Cerebellar cortex (tissue), 1 donor: Measurements from ENCODE around the gene ADAM15.

Experiments
- DNase-seq: peaks from one replicate; pipeline ENCODE4 v3.0.0-alpha.2; 2015; ENCODE audit warnings: low spot score

The ADAM15 gene

GRCh38 chr1:155051777-155052398, 772 bp downstream of the ADAM15 start:
- DNase-seq, result peak; percentile 47

- no peak for DNase-seq
Measured at GRCh38 chr1:155052439-155053395, 1.6 kb downstream of the ADAM15 start.

GRCh38 chr1:155053531-155054105, 2.5 kb downstream of the ADAM15 start:
- DNase-seq, result no peak

GRCh38 chr1:155057104-155057503, 6.0 kb downstream of the ADAM15 start:
- no peak for DNase-seq

- no peak for DNase-seq
Measured at GRCh38 chr1:155057788-155058211, 6.7 kb downstream of the ADAM15 start.

GRCh38 chr1:155060736-155061135, 9.6 kb downstream of the ADAM15 start:
- DNase-seq, result no peak

GRCh38 chr1:155061381-155062150, 10.4 kb downstream of the ADAM15 start:
- DNase-seq, result peak; percentile 88

- DNase-seq, result no peak
Measured at GRCh38 chr1:155062151-155062686, 11.1 kb downstream of the ADAM15 start.

GRCh38 chr1:155062702-155063411, 11.7 kb downstream of the ADAM15 start:
- peak; percentile 67 for DNase-seq

GRCh38 chr1:155063550-155064110, 12.5 kb downstream of the ADAM15 start, which contains the start of gene EFNA4:
Gene EFNA4 (plus strand): TSS chr1:155063740. CDS start chr1:155063824, 84 bp downstream.
- DNase-seq, result peak; percentile 86

- no peak for DNase-seq
Measured at GRCh38 chr1:155064111-155064831, 13.2 kb downstream of the ADAM15 start.

GRCh38 chr1:155064832-155065429, 13.8 kb downstream of the ADAM15 start:
- no peak for DNase-seq

- DNase-seq, result no peak
Measured at GRCh38 chr1:155066777-155067176, 15.7 kb downstream of the ADAM15 start.

- DNase-seq, result no peak
Measured at GRCh38 chr1:155068599-155068998, 17.5 kb downstream of the ADAM15 start.

GRCh38 chr1:155069551-155070157, 18.5 kb downstream of the ADAM15 start:
- no peak for DNase-seq

- no peak for DNase-seq
Measured at GRCh38 chr1:155070158-155070621, 19.1 kb downstream of the ADAM15 start.

- DNase-seq, result peak; percentile 61
Measured at GRCh38 chr1:155070721-155071569, 19.8 kb downstream of the ADAM15 start.

- no peak for DNase-seq
Measured at GRCh38 chr1:155071701-155072100, 20.6 kb downstream of the ADAM15 start.
